ENCODE data around the gene KRT8.
A peak's percentile ranks its signal among the peaks of the same experiment; 100 is the strongest.
"Not testable (repeated sequence)": the region's sequence is repeated elsewhere in the genome, so short reads cannot be mapped to it uniquely, and the experiment has no call there.

Gene KRT8

DNA sequence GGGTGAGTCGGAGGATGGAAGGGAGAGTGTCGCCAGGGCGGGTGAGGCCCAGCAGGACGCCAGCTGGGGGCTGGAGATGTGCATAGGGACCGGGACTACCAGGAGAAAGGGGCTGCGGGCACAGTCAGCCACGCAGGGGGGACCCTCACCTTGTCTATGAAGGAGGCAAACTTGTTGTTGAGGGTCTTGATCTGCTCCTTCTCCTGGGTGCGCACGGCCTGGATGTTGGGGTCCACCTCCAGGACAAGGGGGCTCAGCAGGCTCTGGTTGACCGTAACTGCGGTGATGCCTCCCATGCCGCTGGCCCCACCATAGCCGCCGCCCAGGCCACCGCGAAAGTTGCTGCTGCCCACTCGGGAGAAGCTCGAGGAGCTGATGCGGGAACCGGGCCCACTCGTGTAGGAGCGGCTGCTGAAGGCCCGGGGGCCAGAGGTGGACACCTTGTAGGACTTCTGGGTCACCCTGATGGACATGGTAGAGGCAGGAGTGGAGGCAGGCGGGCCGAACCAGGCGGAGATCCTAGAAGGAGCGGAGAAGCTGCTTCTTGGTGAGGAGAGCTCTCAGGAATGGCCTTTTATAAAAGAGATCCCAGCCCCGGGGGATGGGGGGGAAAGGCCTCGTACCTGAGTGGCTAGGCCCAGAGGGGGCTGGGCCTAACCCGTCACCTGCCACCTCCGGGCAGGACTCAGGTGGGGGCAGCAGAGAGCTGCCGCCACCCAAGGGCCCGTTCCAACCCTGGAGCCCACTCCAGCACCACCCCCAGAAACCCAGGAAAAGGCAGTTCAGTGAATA, at the start of gene KRT8:
Gene KRT8 (minus strand): TSS at position 568 of the 792 bp plus-strand sequence. CDS start 95 bp downstream, at position 473.
- H3K27ac Mint-ChIP-seq, result peak within 1 kb of the TSS; percentile 71
- not testable (repeated sequence) for H3K36me3 Mint-ChIP-seq (ENCODE audit: low read depth); H3K27me3 Mint-ChIP-seq; H3K9me3 Mint-ChIP-seq; ATAC-seq; DNase-seq
- H3K4me3 Mint-ChIP-seq, result peak within 1 kb of the TSS; percentile 58
- H3K4me1 Mint-ChIP-seq, result peaks cover 11% of the 10 kb centered on the region

GRCh38 chr12:52953181-52953841, 48.4 kb upstream of the KRT8 start:
- H3K27ac Mint-ChIP-seq, result no peak overlapping the region
- no peak for DNase-seq
- H3K36me3 Mint-ChIP-seq (ENCODE audit: low read depth), result no peaks in the 10 kb centered on the region
- ATAC-seq, result no peak
- no peaks in the 10 kb centered on the region for H3K9me3 Mint-ChIP-seq
- H3K4me1 Mint-ChIP-seq, result peaks cover 3% of the 10 kb centered on the region
- no peaks in the 10 kb centered on the region for H3K27me3 Mint-ChIP-seq
- H3K4me3 Mint-ChIP-seq, result no peak overlapping the region

GRCh38 chr12:52952076-52952801, 47.4 kb upstream of the KRT8 start:
- Mint-ChIP-seq H3K4me3 (no peak overlapping the region), H3K36me3 (ENCODE audit: low read depth) (no peaks in the 10 kb centered on the region), H3K9me3 (no peaks in the 10 kb centered on the region), H3K27ac (no peak overlapping the region), H3K27me3 (no peaks in the 10 kb centered on the region), H3K4me1 (peaks cover 7% of the 10 kb centered on the region)
- DNase-seq (no peak), ATAC-seq (no peak)

DNA sequence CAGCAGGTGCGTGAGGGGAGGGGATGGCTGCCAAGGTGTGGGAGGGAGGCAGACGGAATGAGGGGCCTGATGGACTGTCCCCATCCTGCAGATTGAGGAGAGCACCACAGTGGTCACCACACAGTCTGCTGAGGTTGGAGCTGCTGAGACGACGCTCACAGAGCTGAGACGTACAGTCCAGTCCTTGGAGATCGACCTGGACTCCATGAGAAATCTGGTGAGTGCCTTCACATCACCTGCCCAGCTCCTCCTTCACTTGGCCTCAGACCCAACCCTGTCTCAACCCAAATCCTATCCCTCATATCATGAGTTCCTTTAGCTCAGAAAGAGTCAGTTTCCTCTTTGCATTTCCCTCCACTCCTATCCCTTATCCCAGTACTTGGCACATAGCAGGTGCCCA, 46.8 kb upstream of the KRT8 start:
- no peaks in the 10 kb centered on the region for H3K27me3 Mint-ChIP-seq
- DNase-seq, result no peak
- H3K36me3 Mint-ChIP-seq (ENCODE audit: low read depth), result no peaks in the 10 kb centered on the region
- H3K9me3 Mint-ChIP-seq, result no peaks in the 10 kb centered on the region
- H3K4me3 Mint-ChIP-seq, result no peak overlapping the region
- H3K4me1 Mint-ChIP-seq, result peaks cover 7% of the 10 kb centered on the region
- no peak for ATAC-seq
- no peak overlapping the region for H3K27ac Mint-ChIP-seq

GRCh38 chr12:52951126-52951525, 46.2 kb upstream of the KRT8 start:
- no peaks in the 10 kb centered on the region for H3K36me3 Mint-ChIP-seq (ENCODE audit: low read depth)
- no peaks in the 10 kb centered on the region for H3K9me3 Mint-ChIP-seq
- DNase-seq, result no peak
- H3K4me3 Mint-ChIP-seq, result no peak overlapping the region
- H3K4me1 Mint-ChIP-seq, result peaks cover 7% of the 10 kb centered on the region
- H3K27ac Mint-ChIP-seq, result no peak overlapping the region
- ATAC-seq, result no peak
- H3K27me3 Mint-ChIP-seq, result no peaks in the 10 kb centered on the region

DNA sequence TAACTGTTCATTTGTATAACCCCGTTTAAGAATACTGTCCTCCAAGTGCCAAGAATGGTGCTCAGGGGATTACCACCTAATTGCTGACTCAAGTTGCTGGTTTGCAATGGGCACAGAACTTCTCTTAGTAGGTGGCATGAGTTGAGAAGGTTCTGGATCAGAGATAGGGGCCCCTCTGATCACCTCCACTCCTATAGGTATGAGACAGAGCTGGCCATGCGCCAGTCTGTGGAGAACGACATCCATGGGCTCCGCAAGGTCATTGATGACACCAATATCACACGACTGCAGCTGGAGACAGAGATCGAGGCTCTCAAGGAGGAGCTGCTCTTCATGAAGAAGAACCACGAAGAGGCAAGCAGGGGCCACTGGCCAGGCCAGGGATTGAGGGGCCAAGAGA, 45.7 kb upstream of the KRT8 start:
- peaks cover 7% of the 10 kb centered on the region for H3K4me1 Mint-ChIP-seq
- no peaks in the 10 kb centered on the region for H3K27me3 Mint-ChIP-seq
- no peak overlapping the region for H3K27ac Mint-ChIP-seq
- DNase-seq (no peak), ATAC-seq (no peak)
- no peaks in the 10 kb centered on the region for H3K9me3 Mint-ChIP-seq
- H3K4me3 Mint-ChIP-seq, result no peak overlapping the region
- H3K36me3 Mint-ChIP-seq (ENCODE audit: low read depth), result no peaks in the 10 kb centered on the region

GRCh38 chr12:52949413-52950331, 44.8 kb upstream of the KRT8 start:
- Mint-ChIP-seq H3K27ac (no peak overlapping the region), H3K36me3 (ENCODE audit: low read depth) (no peaks in the 10 kb centered on the region), H3K4me1 (peaks cover 7% of the 10 kb centered on the region), H3K4me3 (peak overlapping the region; percentile 48), H3K9me3 (no peaks in the 10 kb centered on the region), H3K27me3 (no peaks in the 10 kb centered on the region)
- DNase-seq (no peak), ATAC-seq (no peak)

GRCh38 chr12:52947738-52948423, 43.0 kb upstream of the KRT8 start:
- ATAC-seq, result no peak
- Mint-ChIP-seq H3K9me3 (no peaks in the 10 kb centered on the region), H3K4me1 (peaks cover 7% of the 10 kb centered on the region), H3K36me3 (ENCODE audit: low read depth) (no peaks in the 10 kb centered on the region), H3K27ac (no peak overlapping the region), H3K27me3 (peaks cover 2% of the 10 kb centered on the region), H3K4me3 (peak overlapping the region; percentile 79)
- DNase-seq, result no peak

GRCh38 chr12:52946797-52947547, 42.1 kb upstream of the KRT8 start:
- no peaks in the 10 kb centered on the region for H3K9me3 Mint-ChIP-seq
- no peak overlapping the region for H3K27ac Mint-ChIP-seq
- H3K4me1 Mint-ChIP-seq, result peaks cover 7% of the 10 kb centered on the region
- no peaks in the 10 kb centered on the region for H3K36me3 Mint-ChIP-seq (ENCODE audit: low read depth)
- peaks cover 6% of the 10 kb centered on the region for H3K27me3 Mint-ChIP-seq
- ATAC-seq, result no peak
- H3K4me3 Mint-ChIP-seq, result no peak overlapping the region
- DNase-seq, result no peak

- Mint-ChIP-seq H3K36me3 (ENCODE audit: low read depth) (no peaks in the 10 kb centered on the region), H3K27me3 (peaks cover 6% of the 10 kb centered on the region), H3K4me1 (peaks cover 7% of the 10 kb centered on the region), H3K27ac (no peak overlapping the region), H3K9me3 (no peaks in the 10 kb centered on the region), H3K4me3 (no peak overlapping the region)
- no peak for ATAC-seq
- DNase-seq, result no peak
Measured at GRCh38 chr12:52946334-52946733, 41.5 kb upstream of the KRT8 start.

GRCh38 chr12:52945389-52946232, 40.7 kb upstream of the KRT8 start:
- H3K9me3 Mint-ChIP-seq, result no peaks in the 10 kb centered on the region
- H3K27ac Mint-ChIP-seq, result no peak overlapping the region
- ATAC-seq (no peak), DNase-seq (no peak)
- no peak overlapping the region for H3K4me3 Mint-ChIP-seq
- no peaks in the 10 kb centered on the region for H3K36me3 Mint-ChIP-seq (ENCODE audit: low read depth)
- peaks cover 6% of the 10 kb centered on the region for H3K27me3 Mint-ChIP-seq
- peaks cover 7% of the 10 kb centered on the region for H3K4me1 Mint-ChIP-seq

- peaks cover 7% of the 10 kb centered on the region for H3K4me1 Mint-ChIP-seq
- H3K9me3 Mint-ChIP-seq, result no peaks in the 10 kb centered on the region
- ATAC-seq, result no peak
- H3K27me3 Mint-ChIP-seq, result peaks cover 6% of the 10 kb centered on the region
- H3K4me3 Mint-ChIP-seq, result no peak overlapping the region
- DNase-seq, result no peak
- no peaks in the 10 kb centered on the region for H3K36me3 Mint-ChIP-seq (ENCODE audit: low read depth)
- no peak overlapping the region for H3K27ac Mint-ChIP-seq
Measured at GRCh38 chr12:52944683-52945388, 40.0 kb upstream of the KRT8 start.
